Trophoblast cell (in vitro differentiated cells and primary cell): ENCODE results near the gene LCK.
A peak's percentile ranks its signal among the peaks of the same experiment; 100 is the strongest.

Experiments used
- DNase-seq, 2 donors: peaks; one replicate each; pipeline ENCODE4 v3.0.0-alpha.2; 2016
- H2AFZ ChIP-seq: 2 replicates; pipeline ENCODE4 v1.6.1; 2013; ENCODE audit warnings: low read length, moderate library complexity, mild to moderate bottlenecking; ENCODE audit not compliant: insufficient read depth, poor library complexity
- H2AK5ac ChIP-seq: 2 replicates; pipeline ENCODE4 v1.6.1; 2013; ENCODE audit warnings: mild to moderate bottlenecking, low read length
- H2BK120ac ChIP-seq: 2 replicates; pipeline ENCODE4 v1.6.1; 2013; ENCODE audit warnings: low read length, mild to moderate bottlenecking, moderate library complexity; ENCODE audit not compliant: insufficient read depth, poor library complexity
- H2BK12ac ChIP-seq: 2 replicates; pipeline ENCODE4 v1.6.1; 2013; ENCODE audit warnings: mild to moderate bottlenecking, low read length, moderate library complexity
- H2BK5ac ChIP-seq: 2 replicates; pipeline ENCODE4 v1.6.1; 2013; ENCODE audit warnings: low read length, low read depth, moderate library complexity, mild to moderate bottlenecking; ENCODE audit not compliant: poor library complexity
- H3K14ac ChIP-seq: 2 replicates; pipeline ENCODE4 v1.6.1; 2013; ENCODE audit warnings: mild to moderate bottlenecking, low read length
- H3K18ac ChIP-seq: 2 replicates; pipeline ENCODE4 v1.6.1; 2013; ENCODE audit warnings: mild to moderate bottlenecking, low read length
- H3K23ac ChIP-seq: 2 replicates; pipeline ENCODE4 v1.6.1; 2013; ENCODE audit warnings: low read length
- H3K27ac ChIP-seq: 2 replicates; pipeline ENCODE4 v1.5.1; 2013; ENCODE audit warnings: low read depth, mild to moderate bottlenecking, inconsistent platforms, low read length, moderate library complexity
- H3K27me3 ChIP-seq: 2 replicates; pipeline ENCODE4 v1.6.1; 2013; ENCODE audit warnings: inconsistent platforms, mild to moderate bottlenecking, low read length, moderate library complexity; ENCODE audit not compliant: insufficient read depth
- H3K36me3 ChIP-seq, 2 experiments: 1 replicate in 1 of 2; 2 replicates in 1 of 2; pipeline ENCODE4 v1.6.1; 2013; ENCODE audit warnings: low read length in 2 of 2, mild to moderate bottlenecking in 2 of 2, moderate library complexity in 1 of 2; ENCODE audit not compliant: insufficient read depth in 2 of 2, control insufficient read depth in 1 of 2
- H3K4ac ChIP-seq: 2 replicates; pipeline ENCODE4 v1.6.1; 2013; ENCODE audit warnings: low read depth, mild to moderate bottlenecking, low read length, moderate library complexity
- H3K4me1 ChIP-seq, 2 experiments: 1 replicate in 1 of 2; 2 replicates in 1 of 2; pipeline ENCODE4 v1.6.1; 2013; ENCODE audit warnings: low read length in 2 of 2, mild to moderate bottlenecking in 2 of 2, moderate library complexity in 1 of 2; ENCODE audit not compliant: insufficient read depth in 2 of 2, control insufficient read depth in 1 of 2
- H3K4me2 ChIP-seq: 2 replicates; pipeline ENCODE4 v1.6.1; 2013; ENCODE audit warnings: inconsistent platforms, mild to moderate bottlenecking, low read length, moderate library complexity
- H3K4me3 ChIP-seq: 2 replicates; pipeline ENCODE4 v1.5.1; 2013; ENCODE audit warnings: mild to moderate bottlenecking, low read depth, low read length, inconsistent platforms
- H3K79me1 ChIP-seq: one replicate; pipeline ENCODE4 v1.6.1; 2013; ENCODE audit warnings: low read length
- H3K79me2 ChIP-seq: 2 replicates; pipeline ENCODE4 v1.6.1; 2013; ENCODE audit warnings: low read length, mild to moderate bottlenecking; ENCODE audit not compliant: control insufficient read depth, insufficient read depth, poor library complexity
- H3K9ac ChIP-seq: 2 replicates; pipeline ENCODE4 v1.6.1; 2013; ENCODE audit warnings: mild to moderate bottlenecking, low read length
- H3K9me3 ChIP-seq: 2 replicates; pipeline ENCODE4 v1.6.1; 2013; ENCODE audit warnings: low read depth, mild to moderate bottlenecking, control low read depth, inconsistent platforms, low read length; ENCODE audit not compliant: insufficient read depth
- H4K12ac ChIP-seq: 2 replicates; pipeline ENCODE4 v1.6.1; 2013; ENCODE audit warnings: low read depth, mild to moderate bottlenecking, low read length, moderate library complexity
- H4K8ac ChIP-seq: 2 replicates; pipeline ENCODE4 v1.6.1; 2013; ENCODE audit warnings: low read depth, mild to moderate bottlenecking, low read length, moderate library complexity
- H4K91ac ChIP-seq: one replicate; pipeline ENCODE4 v1.6.1; 2013; ENCODE audit warnings: low read depth, mild to moderate bottlenecking, low read length, moderate library complexity
- WGBS: extraction: QIAGEN DNeasy Blood & Tissue Kit; methylation state at CpG from one replicate; pipeline ENCODE4 v1.1.7; 2013; ENCODE audit warnings: missing lambda C conversion rate; ENCODE audit not compliant: insufficient read length, insufficient coverage; ENCODE audit errors: extremely low coverage; 5-methylcytosine and 5-hydroxymethylcytosine counted together

LCK gene

GRCh38 chr1:32273391-32274208 lies 22.5 kb downstream of the LCK start:
- no peak overlapping the region for H4K12ac ChIP-seq
- H4K91ac ChIP-seq = no peak overlapping the region
- no peaks in the 10 kb centered on the region for H3K36me3 ChIP-seq
- no peaks in the 10 kb centered on the region for H3K79me2 ChIP-seq
- H3K18ac ChIP-seq = no peak overlapping the region
- WGBS = no CpG with 5 or more reads among the region's 10 CpGs
- no peak overlapping the region for H3K4me3 ChIP-seq
- no peak overlapping the region for H3K23ac ChIP-seq
- H3K14ac ChIP-seq = no peak overlapping the region
- peaks cover 10% of the 10 kb centered on the region for H3K9me3 ChIP-seq
- H4K8ac ChIP-seq = no peak overlapping the region
- no peak overlapping the region for H2BK120ac ChIP-seq
- no peak overlapping the region for H3K9ac ChIP-seq
- H3K4me1 ChIP-seq = peaks cover 0 to 7% of the 10 kb centered on the region in 2 experiments
- DNase-seq = no peak
- no peaks in the 10 kb centered on the region for H3K79me1 ChIP-seq
- no peak overlapping the region for H2BK12ac ChIP-seq
- H2BK5ac ChIP-seq = no peak overlapping the region
- no peak overlapping the region for H3K4me2 ChIP-seq
- H3K27ac ChIP-seq = no peak overlapping the region
- H2AFZ ChIP-seq = no peak overlapping the region
- H2AK5ac ChIP-seq = no peak overlapping the region
- no peaks in the 10 kb centered on the region for H3K27me3 ChIP-seq
- H3K4ac ChIP-seq = no peak overlapping the region

DNA sequence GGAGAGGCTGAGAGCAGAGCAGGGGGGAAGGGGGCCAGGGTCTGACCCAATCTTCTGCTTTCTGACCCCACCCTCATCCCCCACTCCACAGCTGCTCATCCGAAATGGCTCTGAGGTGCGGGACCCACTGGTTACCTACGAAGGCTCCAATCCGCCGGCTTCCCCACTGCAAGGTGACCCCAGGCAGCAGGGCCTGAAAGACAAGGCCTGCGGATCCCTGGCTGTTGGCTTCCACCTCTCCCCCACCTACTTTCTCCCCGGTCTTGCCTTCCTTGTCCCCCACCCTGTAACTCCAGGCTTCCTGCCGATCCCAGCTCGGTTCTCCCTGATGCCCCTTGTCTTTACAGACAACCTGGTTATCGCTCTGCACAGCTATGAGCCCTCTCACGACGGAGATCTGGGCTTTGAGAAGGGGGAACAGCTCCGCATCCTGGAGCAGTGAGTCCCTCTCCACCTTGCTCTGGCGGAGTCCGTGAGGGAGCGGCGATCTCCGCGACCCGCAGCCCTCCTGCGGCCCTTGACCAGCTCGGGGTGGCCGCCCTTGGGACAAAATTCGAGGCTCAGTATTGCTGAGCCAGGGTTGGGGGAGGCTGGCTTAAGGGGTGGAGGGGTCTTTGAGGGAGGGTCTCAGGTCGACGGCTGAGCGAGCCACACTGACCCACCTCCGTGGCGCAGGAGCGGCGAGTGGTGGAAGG lies 23.7 kb downstream of the LCK start:
- Histone ChIP-seq H2BK5ac (no peak overlapping the region), H3K79me2 (no peaks in the 10 kb centered on the region), H4K12ac (no peak overlapping the region), H2BK120ac (no peak overlapping the region), H4K91ac (no peak overlapping the region), H3K4me3 (no peak overlapping the region), H4K8ac (no peak overlapping the region), H3K18ac (no peak overlapping the region), H3K23ac (no peak overlapping the region), H2AK5ac (no peak overlapping the region), H3K36me3 (no peaks in the 10 kb centered on the region), H3K4me2 (no peak overlapping the region), H3K9ac (no peak overlapping the region), H2BK12ac (no peak overlapping the region), H3K4me1 (peaks cover 0 to 7% of the 10 kb centered on the region in 2 experiments), H3K27ac (no peak overlapping the region), H3K27me3 (no peaks in the 10 kb centered on the region), H3K14ac (no peak overlapping the region), H3K9me3 (peaks cover 11% of the 10 kb centered on the region), H2AFZ (no peak overlapping the region), H3K4ac (no peak overlapping the region), H3K79me1 (no peaks in the 10 kb centered on the region)
- no peak for DNase-seq
- no CpG with 5 or more reads among the region's 31 CpGs for WGBS

DNA sequence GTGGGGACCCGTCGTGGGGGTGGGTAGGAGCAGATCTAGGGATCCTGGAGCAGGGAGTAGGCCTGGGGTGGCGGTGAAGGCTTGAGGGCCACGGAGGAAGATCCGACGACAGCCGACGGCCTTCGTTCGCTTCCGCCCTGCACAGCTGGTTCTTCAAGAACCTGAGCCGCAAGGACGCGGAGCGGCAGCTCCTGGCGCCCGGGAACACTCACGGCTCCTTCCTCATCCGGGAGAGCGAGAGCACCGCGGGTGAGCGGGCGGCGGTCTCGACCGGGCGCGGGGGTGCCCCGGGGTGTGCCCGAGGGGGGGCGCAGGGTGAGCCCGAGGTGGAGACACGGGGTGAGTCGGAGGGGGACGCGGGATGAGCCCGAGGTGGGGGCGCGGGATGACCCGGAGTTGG lies 24.4 kb downstream of the LCK start:
- Histone ChIP-seq H2BK12ac (no peak overlapping the region), H3K9ac (no peak overlapping the region), H4K91ac (no peak overlapping the region), H2BK5ac (no peak overlapping the region), H3K4ac (no peak overlapping the region), H3K4me2 (no peak overlapping the region), H3K9me3 (peaks cover 12% of the 10 kb centered on the region), H3K14ac (no peak overlapping the region), H3K27me3 (no peaks in the 10 kb centered on the region), H3K79me1 (no peaks in the 10 kb centered on the region), H4K8ac (no peak overlapping the region), H3K36me3 (no peaks in the 10 kb centered on the region), H3K23ac (no peak overlapping the region), H3K4me3 (no peak overlapping the region), H3K4me1 (peaks cover 0 to 7% of the 10 kb centered on the region in 2 experiments), H3K27ac (no peak overlapping the region), H2AFZ (no peak overlapping the region), H4K12ac (no peak overlapping the region), H3K79me2 (no peaks in the 10 kb centered on the region), H2BK120ac (no peak overlapping the region), H3K18ac (no peak overlapping the region), H2AK5ac (no peak overlapping the region)
- no CpG with 5 or more reads among the region's 41 CpGs for WGBS
- DNase-seq = peak in 1 of 2 donors; percentile 29

DNA sequence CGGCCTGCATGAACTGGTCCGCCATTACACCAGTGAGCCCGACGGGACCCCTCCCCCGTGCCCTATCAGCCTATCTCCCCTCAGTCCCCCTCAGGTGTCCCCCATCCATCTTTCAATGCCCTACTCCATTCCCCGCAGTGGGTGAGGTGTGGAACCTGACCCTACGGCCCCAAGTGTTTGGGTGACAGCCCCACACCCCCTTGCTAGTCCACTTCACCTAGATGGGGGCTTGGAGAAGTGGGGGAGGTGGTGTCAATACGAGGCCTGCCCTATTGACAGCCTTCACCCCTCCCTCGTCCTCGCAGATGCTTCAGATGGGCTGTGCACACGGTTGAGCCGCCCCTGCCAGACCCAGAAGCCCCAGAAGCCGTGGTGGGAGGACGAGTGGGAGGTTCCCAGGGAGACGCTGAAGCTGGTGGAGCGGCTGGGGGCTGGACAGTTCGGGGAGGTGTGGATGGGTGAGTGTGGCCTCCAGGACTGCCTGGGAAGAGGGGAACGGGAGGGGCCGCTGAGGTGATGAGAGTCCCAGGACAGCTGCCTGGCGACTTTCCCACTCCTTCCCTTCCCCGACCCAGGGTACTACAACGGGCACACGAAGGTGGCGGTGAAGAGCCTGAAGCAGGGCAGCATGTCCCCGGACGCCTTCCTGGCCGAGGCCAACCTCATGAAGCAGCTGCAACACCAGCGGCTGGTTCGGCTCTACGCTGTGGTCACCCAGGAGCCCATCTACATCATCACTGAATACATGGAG lies 25.1 kb downstream of the LCK start:
- H3K23ac ChIP-seq = no peak overlapping the region
- peaks cover 12% of the 10 kb centered on the region for H3K9me3 ChIP-seq
- H3K4me1 ChIP-seq = peaks cover 0 to 7% of the 10 kb centered on the region in 2 experiments
- no peaks in the 10 kb centered on the region for H3K79me1 ChIP-seq
- H3K27me3 ChIP-seq = no peaks in the 10 kb centered on the region
- no peaks in the 10 kb centered on the region for H3K79me2 ChIP-seq
- no CpG with 5 or more reads among the region's 30 CpGs for WGBS
- no peak overlapping the region for H3K14ac ChIP-seq
- no peak overlapping the region for H4K91ac ChIP-seq
- no peak overlapping the region for H2AFZ ChIP-seq
- H3K9ac ChIP-seq = no peak overlapping the region
- H2BK12ac ChIP-seq = no peak overlapping the region
- H3K4ac ChIP-seq = no peak overlapping the region
- no peak overlapping the region for H3K27ac ChIP-seq
- H2BK120ac ChIP-seq = no peak overlapping the region
- H3K4me3 ChIP-seq = no peak overlapping the region
- H2BK5ac ChIP-seq = no peak overlapping the region
- H4K8ac ChIP-seq = no peak overlapping the region
- no peak overlapping the region for H4K12ac ChIP-seq
- no peaks in the 10 kb centered on the region for H3K36me3 ChIP-seq
- DNase-seq = no peak
- no peak overlapping the region for H3K4me2 ChIP-seq
- H3K18ac ChIP-seq = no peak overlapping the region
- no peak overlapping the region for H2AK5ac ChIP-seq
